HG03558 (cell line): ENCODE results near the gene CHMP2A.
A peak's percentile ranks its signal among the peaks of the same experiment; 100 is the strongest.
"Not testable (repeated sequence)": the region's sequence is repeated elsewhere in the genome, so short reads cannot be mapped to it uniquely, and the experiment has no call there.

Experiments
- ATAC-seq: cut with Tn5 transposase; IDR thresholded peaks from one replicate; pipeline ENCODE4 v1.9.1; 2021; ENCODE audit warnings: moderate number of reproducible peaks; ENCODE audit not compliant: unreplicated experiment; ENCODE audit errors: extremely low read depth

The CHMP2A gene

GRCh38 chr19:58513694-58514563 is 41.0 kb downstream of the CHMP2A start:
- ATAC-seq = peak; percentile 61

GRCh38 chr19:58513213-58513693 is 41.7 kb downstream of the CHMP2A start:
- no peak for ATAC-seq

GRCh38 chr19:58511353-58512208 is 43.3 kb downstream of the CHMP2A start, which contains the start of gene SLC27A5:
SLC27A5 (minus strand) TSS chr19:58511992; CDS start chr19:58511955, 37 bp downstream.
- no peak for ATAC-seq

GRCh38 chr19:58510084-58510862 is 44.6 kb downstream of the CHMP2A start:
- ATAC-seq = no peak

GRCh38 chr19:58509731-58510083 is 45.2 kb downstream of the CHMP2A start:
- ATAC-seq = no peak

GRCh38 chr19:58507602-58508223 is 47.2 kb downstream of the CHMP2A start:
- not testable (repeated sequence) for ATAC-seq
